Neural progenitor cell (in vitro differentiated cells): ENCODE measurements around the gene GTPBP2.

Experiments used
- CTCF ChIP-seq: fragments of 200-600 bp; sonication (generic); IDR thresholded peaks from 2 replicates; pipeline ENCODE4 v1.5.1; 2017; ENCODE audit warnings: antibody characterized with exemption, mild to moderate bottlenecking
- EZH2 ChIP-seq: fragments of 200-600 bp; sonication (generic); IDR thresholded peaks from 2 replicates; pipeline ENCODE4 v1.6.1; 2017; ENCODE audit warnings: antibody characterized with exemption, mild to moderate bottlenecking, moderate library complexity
- EZH2phosphoT487 ChIP-seq: fragments of 200-600 bp; sonication (generic); IDR thresholded peaks from 2 replicates; pipeline ENCODE4 v1.6.1; 2017; ENCODE audit warnings: antibody characterized with exemption

GRCh38 chr6:43610431-43610830, 18.6 kb downstream of the GTPBP2 start:
- TF ChIP-seq CTCF: no peak
- TF ChIP-seq EZH2: no peak
- TF ChIP-seq EZH2phosphoT487: no peak
